ENCODE results near the gene ABLIM2.
A peak's percentile ranks its signal among the peaks of the same experiment; 100 is the strongest.

ABLIM2 gene

GRCh38 chr4:8131210-8131609, 27.4 kb downstream of the ABLIM2 start:
- Mint-ChIP-seq H3K4me3 (no peak overlapping the region), H3K9me3 (no peaks in the 10 kb centered on the region), H3K4me1 (no peaks in the 10 kb centered on the region), H3K27ac (no peak overlapping the region), H3K27me3 (no peaks in the 10 kb centered on the region)
- ATAC-seq (no peak), DNase-seq (no peak)

- H3K4me3 Mint-ChIP-seq: no peak overlapping the region
- H3K27me3 Mint-ChIP-seq: no peaks in the 10 kb centered on the region
- H3K4me1 Mint-ChIP-seq: no peaks in the 10 kb centered on the region
- H3K9me3 Mint-ChIP-seq: no peaks in the 10 kb centered on the region
- DNase-seq (no peak), ATAC-seq (no peak)
- peak overlapping the region in 1 of 2 donors; percentile 54 for H3K27ac Mint-ChIP-seq
These were observed 28.1 kb downstream of the ABLIM2 start for GRCh38 chr4:8130346-8131066.

- Mint-ChIP-seq H3K27ac (no peak overlapping the region), H3K9me3 (no peaks in the 10 kb centered on the region), H3K4me3 (no peak overlapping the region), H3K4me1 (no peaks in the 10 kb centered on the region), H3K27me3 (no peaks in the 10 kb centered on the region)
- ATAC-seq (no peak), DNase-seq (no peak)
These were observed 28.8 kb downstream of the ABLIM2 start for GRCh38 chr4:8129785-8130184.

GRCh38 chr4:8129136-8129535, 29.5 kb downstream of the ABLIM2 start:
- no peak for ATAC-seq
- DNase-seq: no peak
- H3K4me1 Mint-ChIP-seq: no peaks in the 10 kb centered on the region
- no peak overlapping the region for H3K4me3 Mint-ChIP-seq
- H3K27ac Mint-ChIP-seq: peak overlapping the region in 1 of 2 donors; percentile 27
- H3K27me3 Mint-ChIP-seq: no peaks in the 10 kb centered on the region
- H3K9me3 Mint-ChIP-seq: no peaks in the 10 kb centered on the region

- Mint-ChIP-seq H3K9me3 (no peaks in the 10 kb centered on the region), H3K27me3 (no peaks in the 10 kb centered on the region), H3K27ac (no peak overlapping the region), H3K4me1 (no peaks in the 10 kb centered on the region), H3K4me3 (no peak overlapping the region)
- DNase-seq (no peak), ATAC-seq (no peak)
These were observed 30.3 kb downstream of the ABLIM2 start for GRCh38 chr4:8128100-8128856.

GRCh38 chr4:8127051-8127826, 31.4 kb downstream of the ABLIM2 start:
- ATAC-seq (no peak), DNase-seq (no peak)
- H3K9me3 Mint-ChIP-seq: no peaks in the 10 kb centered on the region
- peaks cover 3% of the 10 kb centered on the region for H3K27me3 Mint-ChIP-seq
- no peaks in the 10 kb centered on the region for H3K4me1 Mint-ChIP-seq
- no peak overlapping the region for H3K4me3 Mint-ChIP-seq
- no peak overlapping the region for H3K27ac Mint-ChIP-seq

- Mint-ChIP-seq H3K4me1 (no peaks in the 10 kb centered on the region), H3K9me3 (no peaks in the 10 kb centered on the region), H3K27ac (no peak overlapping the region), H3K4me3 (no peak overlapping the region), H3K27me3 (peaks cover 6% of the 10 kb centered on the region)
- ATAC-seq (no peak), DNase-seq (no peak)
These were observed 32.1 kb downstream of the ABLIM2 start for GRCh38 chr4:8126523-8126922.

- Mint-ChIP-seq H3K4me1 (no peaks in the 10 kb centered on the region), H3K27ac (no peak overlapping the region), H3K4me3 (no peak overlapping the region), H3K27me3 (peaks cover 6% of the 10 kb centered on the region), H3K9me3 (no peaks in the 10 kb centered on the region)
- no peak for ATAC-seq
- DNase-seq: no peak
These were observed 33.0 kb downstream of the ABLIM2 start for GRCh38 chr4:8125526-8126056.

GRCh38 chr4:8123870-8124269, 34.7 kb downstream of the ABLIM2 start:
- Mint-ChIP-seq H3K4me1 (no peaks in the 10 kb centered on the region), H3K27ac (no peak overlapping the region), H3K4me3 (no peak overlapping the region), H3K9me3 (no peaks in the 10 kb centered on the region), H3K27me3 (peaks cover 6% of the 10 kb centered on the region)
- DNase-seq (no peak), ATAC-seq (no peak)

- Mint-ChIP-seq H3K4me3 (no peak overlapping the region), H3K4me1 (no peaks in the 10 kb centered on the region), H3K27me3 (peaks cover 6% of the 10 kb centered on the region), H3K9me3 (no peaks in the 10 kb centered on the region), H3K27ac (peak overlapping the region in 1 of 2 donors; percentile 34)
- no peak for DNase-seq
- no peak for ATAC-seq
These were observed 35.2 kb downstream of the ABLIM2 start for GRCh38 chr4:8123389-8123788.

GRCh38 chr4:8122746-8123145, 35.9 kb downstream of the ABLIM2 start:
- ATAC-seq: peak; percentile 41
- H3K27ac Mint-ChIP-seq: no peak overlapping the region
- DNase-seq: no peak
- no peaks in the 10 kb centered on the region for H3K4me1 Mint-ChIP-seq
- no peaks in the 10 kb centered on the region for H3K9me3 Mint-ChIP-seq
- peaks cover 7% of the 10 kb centered on the region for H3K27me3 Mint-ChIP-seq
- H3K4me3 Mint-ChIP-seq: no peak overlapping the region

GRCh38 chr4:8121292-8122015, 37.2 kb downstream of the ABLIM2 start:
- Mint-ChIP-seq H3K27me3 (peaks cover 15% of the 10 kb centered on the region), H3K9me3 (no peaks in the 10 kb centered on the region), H3K27ac (no peak overlapping the region), H3K4me3 (no peak overlapping the region), H3K4me1 (peaks cover 11% of the 10 kb centered on the region)
- no peak for DNase-seq
- ATAC-seq: no peak

- no peak overlapping the region for H3K27ac Mint-ChIP-seq
- peaks cover 20% of the 10 kb centered on the region for H3K4me1 Mint-ChIP-seq
- H3K27me3 Mint-ChIP-seq: peaks cover 15% of the 10 kb centered on the region
- H3K4me3 Mint-ChIP-seq: no peak overlapping the region
- DNase-seq (no peak), ATAC-seq (no peak)
- no peaks in the 10 kb centered on the region for H3K9me3 Mint-ChIP-seq
These were observed 38.1 kb downstream of the ABLIM2 start for GRCh38 chr4:8120501-8120900.

GRCh38 chr4:8119877-8120276, 38.7 kb downstream of the ABLIM2 start:
- Mint-ChIP-seq H3K27ac (no peak overlapping the region), H3K4me3 (no peak overlapping the region), H3K27me3 (peaks cover 15% of the 10 kb centered on the region), H3K9me3 (no peaks in the 10 kb centered on the region), H3K4me1 (peaks cover 23% of the 10 kb centered on the region)
- no peak for DNase-seq
- no peak for ATAC-seq

GRCh38 chr4:8118531-8118930, 40.1 kb downstream of the ABLIM2 start:
- ATAC-seq: no peak
- Mint-ChIP-seq H3K9me3 (no peaks in the 10 kb centered on the region), H3K27me3 (peaks cover 15% of the 10 kb centered on the region), H3K4me3 (no peak overlapping the region), H3K4me1 (peaks cover 23% of the 10 kb centered on the region), H3K27ac (no peak overlapping the region)
- no peak for DNase-seq

Measured in stimulated activated naive CD8-positive, alpha-beta T cell treated with anti-CD3 and anti-CD28 coated beads, Interleukin-15, amount 100 ng/mL, for 72 hours (primary cell).